NK-92 (cell line): ENCODE data around the gene LRRTM1.

Source experiments
- DNase-seq: peaks from one replicate; lab custom pipeline; 2025; ENCODE audit not compliant: unreplicated experiment; lab: John Stamatoyannopoulos, UW

LRRTM1 gene, protein sequence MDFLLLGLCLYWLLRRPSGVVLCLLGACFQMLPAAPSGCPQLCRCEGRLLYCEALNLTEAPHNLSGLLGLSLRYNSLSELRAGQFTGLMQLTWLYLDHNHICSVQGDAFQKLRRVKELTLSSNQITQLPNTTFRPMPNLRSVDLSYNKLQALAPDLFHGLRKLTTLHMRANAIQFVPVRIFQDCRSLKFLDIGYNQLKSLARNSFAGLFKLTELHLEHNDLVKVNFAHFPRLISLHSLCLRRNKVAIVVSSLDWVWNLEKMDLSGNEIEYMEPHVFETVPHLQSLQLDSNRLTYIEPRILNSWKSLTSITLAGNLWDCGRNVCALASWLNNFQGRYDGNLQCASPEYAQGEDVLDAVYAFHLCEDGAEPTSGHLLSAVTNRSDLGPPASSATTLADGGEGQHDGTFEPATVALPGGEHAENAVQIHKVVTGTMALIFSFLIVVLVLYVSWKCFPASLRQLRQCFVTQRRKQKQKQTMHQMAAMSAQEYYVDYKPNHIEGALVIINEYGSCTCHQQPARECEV

DNA sequence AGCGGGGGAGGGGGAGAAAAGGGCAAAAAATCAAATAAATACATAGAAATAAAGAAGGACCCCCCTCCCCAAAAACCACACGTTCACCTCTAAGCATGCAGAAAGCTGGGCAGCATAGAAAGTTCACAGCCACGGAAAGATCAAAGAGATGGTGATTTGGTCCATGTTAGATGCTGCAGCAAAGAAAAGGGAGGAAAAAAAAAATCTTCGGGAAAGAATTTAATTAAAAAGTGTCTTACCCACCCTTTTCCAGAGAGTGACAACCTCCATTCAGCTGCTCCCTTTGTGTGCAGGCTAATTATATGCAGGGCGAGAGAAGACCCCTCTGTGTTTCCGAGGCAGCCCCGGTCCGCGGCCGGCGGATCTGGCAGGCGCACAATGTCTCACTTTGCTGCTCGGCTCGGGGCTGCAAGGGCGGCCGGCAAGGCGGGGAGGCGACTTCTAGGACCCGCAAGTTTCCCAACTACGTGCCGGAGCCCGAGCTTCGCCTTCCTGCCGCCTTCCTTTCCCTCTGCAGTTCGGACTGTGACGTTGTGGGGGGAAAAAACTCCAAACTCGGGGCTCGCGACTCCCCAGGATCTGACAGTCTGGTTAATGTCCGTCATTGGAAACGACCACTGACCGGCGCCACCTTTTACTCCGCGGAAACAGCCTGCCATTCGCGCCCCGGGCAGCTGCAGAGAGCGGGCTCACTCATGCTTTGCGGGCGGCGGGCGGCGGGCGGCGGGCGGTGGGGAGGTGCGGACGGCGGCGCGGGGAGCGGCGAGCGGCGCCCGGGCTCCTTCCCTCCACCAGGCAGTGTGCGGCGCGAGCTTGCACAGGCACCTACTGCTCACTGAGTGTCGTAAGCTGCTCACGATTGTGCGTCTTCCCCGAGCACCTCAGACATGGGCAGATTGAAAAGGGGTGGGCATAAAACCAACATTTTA, at the start of gene LRRTM1:
TSS of gene LRRTM1 (minus strand) at position 844 of the 929 bp plus-strand sequence. CDS start 933 bp downstream, outside the sequence.
- no peak for DNase-seq

DNA sequence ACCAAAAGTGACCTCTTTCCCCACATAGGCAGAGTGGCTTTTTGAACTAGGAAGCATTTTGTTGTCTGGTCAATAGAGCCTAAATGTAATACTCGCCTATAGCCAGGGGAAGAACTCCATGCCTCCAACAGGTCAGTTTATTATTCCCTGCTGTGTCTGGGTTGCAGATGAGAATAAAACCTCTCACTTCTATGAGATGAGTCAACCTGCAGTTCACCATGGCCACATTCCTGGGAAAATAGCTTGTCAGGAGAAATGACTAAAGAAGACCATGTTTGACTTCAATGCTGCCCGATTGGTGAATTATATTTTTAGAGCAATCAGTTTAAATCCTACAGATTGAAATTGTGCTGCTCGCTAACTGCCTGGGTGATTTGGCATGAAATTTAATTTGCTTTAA, 46.7 kb upstream of the LRRTM1 start:
- DNase-seq = no peak

DNA sequence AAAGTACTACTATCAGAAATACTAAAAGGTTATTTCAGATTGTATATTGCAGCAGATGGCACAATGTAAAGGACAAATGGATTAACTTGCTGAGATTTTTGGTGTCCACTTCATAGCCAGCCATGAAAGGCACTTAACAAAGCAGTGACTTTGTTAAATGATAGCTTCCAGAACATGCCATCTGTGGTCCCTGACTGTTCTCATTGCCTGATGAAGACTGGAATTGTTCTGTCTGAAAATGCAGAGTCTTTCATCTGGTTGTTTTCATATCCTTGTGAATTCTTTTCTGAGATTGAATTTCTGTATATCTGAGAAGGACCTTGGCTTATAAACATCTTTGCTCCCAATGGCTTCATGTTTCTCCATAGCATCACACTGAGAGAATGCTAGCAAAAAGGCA, 44.4 kb upstream of the LRRTM1 start:
- no peak for DNase-seq

DNA sequence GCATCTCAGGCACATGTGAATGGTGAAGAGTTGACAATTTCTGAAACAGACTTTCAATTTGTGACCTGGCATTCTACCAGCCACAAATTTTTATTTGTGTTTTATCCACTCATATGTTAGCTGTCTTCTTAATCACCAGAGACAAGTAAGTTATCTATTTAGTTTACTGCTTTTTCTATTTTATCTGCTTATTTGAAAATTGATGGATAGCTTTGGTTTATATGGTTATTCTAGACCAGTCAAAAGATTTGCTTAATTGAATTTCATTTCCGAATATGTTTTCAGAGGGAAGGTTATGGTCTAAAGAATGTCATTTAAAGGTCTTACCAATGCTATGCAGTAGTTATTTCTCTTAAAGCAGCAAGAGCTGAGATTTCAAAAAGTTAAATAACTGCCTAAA, 43.5 kb upstream of the LRRTM1 start:
- no peak for DNase-seq

DNA sequence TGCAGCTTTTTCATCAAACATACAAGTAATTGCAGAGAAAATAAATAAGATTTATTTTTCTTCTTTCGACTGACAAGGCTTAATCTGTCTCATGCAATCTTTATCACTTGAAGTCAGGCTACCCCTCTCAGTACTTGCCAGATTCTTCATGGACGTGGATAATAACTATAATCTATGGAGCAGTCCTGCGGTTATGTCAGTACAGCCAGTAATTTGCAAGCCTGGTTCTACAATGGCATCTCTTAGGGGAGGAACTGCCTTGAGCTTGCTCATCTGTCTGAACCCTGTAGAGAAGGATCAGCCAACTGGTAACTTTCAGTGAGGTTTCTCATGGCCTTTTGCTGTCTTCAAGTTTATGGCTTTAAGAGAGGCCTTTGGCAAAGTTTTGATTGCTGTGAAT, 35.5 kb upstream of the LRRTM1 start:
- no peak for DNase-seq

DNA sequence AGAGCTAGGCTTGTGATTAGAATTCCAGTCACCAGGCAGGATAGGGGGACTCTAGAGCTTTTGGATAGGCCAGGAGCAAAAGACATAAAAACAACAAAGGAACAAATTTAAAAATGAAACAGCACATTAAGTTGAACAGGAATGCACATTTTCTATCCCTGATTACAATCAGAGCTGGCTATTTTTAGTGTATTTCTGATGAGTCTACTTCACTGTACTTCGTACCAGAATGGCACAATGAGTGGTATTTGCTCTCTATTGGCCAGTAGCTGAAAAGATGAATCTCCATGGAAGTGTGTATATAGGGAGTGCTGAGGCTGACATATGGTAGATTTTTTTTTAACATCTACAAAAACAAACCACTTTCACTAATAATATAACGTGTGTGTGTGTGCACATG, 34.2 kb upstream of the LRRTM1 start:
- DNase-seq = no peak

DNA sequence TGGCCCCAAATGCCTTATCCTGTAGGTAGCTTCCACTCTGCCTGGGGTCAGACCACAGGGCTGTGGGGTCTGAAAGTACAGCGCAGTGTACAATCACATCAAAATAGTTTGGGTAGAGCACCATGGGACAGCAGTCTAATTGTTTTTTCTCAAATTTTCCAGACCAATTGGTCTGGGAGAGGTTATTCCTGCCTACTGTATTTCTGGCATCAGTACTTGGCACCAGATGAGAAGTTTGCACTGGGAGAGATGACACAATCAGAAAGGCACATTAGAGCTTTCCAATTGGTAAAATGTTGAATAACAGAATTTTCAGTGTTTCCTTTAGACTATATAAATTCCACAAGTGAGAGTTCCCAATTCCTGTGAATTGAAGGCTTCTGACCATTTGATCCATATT, 30.9 kb upstream of the LRRTM1 start:
- DNase-seq = no peak

DNA sequence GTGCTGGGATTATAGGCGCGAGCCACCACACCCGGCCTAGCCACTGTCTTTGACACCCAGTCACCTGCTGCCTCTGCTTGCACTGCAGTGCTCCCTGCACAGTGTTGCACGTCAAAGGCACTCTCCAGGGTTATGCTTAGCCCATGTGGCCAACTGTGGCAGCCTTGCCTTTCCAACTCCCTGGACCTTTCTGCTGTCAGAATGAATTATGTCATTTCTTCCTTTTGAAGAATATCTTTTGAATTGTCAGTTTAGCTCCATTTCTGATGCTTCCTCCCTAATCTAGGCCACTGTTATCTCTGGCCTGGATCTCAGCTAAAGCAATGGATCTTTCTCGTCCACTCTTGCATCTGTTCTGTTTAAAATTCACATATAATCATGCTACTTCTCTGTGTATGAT, 29.3 kb upstream of the LRRTM1 start:
- DNase-seq = no peak

DNA sequence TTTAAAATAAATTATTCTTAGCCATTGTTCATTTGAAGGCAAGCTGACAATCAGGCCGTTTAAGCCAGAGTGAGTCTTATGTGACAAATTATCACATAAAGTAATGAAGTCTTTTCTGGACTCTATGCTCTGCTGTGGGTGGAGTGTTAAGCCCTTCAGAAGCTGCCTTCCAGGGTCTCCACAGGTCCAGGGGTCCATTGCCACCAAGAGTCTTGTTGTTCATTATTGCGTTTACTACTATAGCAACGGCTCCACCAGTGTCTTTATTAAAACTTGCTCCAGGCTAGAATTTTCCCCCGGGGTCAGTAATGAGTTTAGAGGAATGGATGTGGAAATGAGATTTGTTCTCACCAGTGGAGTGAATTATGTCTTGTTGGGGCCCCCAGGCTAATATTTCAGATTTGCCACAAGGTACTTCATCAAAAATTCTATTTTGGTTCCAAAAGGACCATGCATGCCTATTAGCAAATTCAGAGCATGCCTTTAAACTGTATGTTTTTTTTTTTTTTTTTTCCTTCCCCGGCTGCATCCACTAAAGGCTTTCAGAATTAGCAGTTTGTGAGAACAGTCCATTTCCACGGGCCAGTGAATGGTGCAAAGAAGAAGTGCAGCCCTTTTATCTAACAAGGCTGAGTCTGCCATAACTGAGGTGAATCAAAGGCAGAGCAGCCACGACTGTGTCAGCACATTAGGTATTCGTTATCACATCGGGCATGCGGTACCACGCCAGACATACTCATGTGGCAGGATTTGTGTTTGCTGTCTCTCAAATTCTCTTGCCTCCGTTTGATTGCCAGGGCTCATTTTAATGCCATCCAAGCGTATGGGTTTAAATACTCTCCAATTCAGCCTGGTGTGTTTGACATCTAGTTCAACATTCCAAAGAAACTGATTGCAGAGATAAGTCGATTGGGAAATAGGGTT, 26.2 kb upstream of the LRRTM1 start:
- DNase-seq = no peak

DNA sequence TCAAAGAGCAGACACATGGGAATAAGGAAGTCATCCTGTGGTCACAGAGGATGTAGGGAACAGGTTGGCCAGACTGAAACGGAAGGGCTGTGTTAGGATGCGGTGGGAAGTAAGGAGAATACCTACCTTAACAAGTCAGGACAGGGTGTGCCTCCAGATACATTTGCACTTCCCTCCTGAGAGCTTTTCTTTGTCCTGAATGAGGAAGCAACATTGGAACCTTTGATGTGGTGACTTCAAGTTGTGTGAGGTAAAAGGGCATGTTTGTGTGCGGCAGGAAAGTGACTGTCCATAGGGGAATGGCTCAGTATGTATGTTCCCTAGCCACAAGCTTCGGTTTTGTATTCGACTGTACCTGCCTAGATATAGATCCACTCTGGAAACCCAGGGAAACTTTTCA, 24.9 kb upstream of the LRRTM1 start:
- DNase-seq = no peak

DNA sequence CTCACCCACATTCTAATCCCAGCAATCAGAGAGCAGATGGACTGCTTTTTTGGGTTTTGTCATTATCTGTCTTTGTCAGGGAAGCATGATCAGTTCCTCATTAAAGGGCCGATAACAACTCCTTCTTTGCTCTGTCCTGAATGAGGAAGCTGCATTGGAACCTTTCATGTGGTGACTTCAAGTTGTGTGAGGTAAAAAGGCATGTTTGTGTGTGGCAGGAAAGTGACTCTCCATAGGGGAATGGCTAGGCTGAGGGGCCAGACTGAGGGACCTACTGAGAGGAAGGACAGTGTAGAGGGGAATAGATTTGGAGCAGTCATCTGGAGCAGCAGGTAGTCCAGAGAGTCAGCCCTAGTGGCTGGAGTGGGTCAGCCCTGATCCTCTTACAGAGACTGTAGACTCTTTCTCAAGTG, 23.6 kb upstream of the LRRTM1 start:
- no peak for DNase-seq

DNA sequence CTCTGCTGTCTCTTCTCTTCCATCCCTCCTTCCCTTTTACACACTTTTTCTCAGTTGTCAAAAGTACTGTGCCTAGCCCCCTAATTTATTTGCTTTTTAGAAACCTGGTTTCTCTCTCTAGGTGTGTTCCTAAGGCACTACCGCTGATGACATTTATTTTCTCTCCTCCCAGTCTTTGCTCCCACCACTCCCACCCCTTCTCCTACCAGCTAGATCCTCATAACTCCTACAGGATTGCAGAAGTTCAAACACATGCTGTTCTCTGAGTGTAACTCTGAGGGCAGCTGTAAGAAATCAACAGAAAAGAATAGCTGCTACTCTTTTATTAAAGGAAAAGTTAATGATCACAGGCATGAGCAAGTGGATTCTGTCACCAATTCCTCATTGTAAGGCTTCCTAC, 22.3 kb upstream of the LRRTM1 start:
- DNase-seq = no peak

DNA sequence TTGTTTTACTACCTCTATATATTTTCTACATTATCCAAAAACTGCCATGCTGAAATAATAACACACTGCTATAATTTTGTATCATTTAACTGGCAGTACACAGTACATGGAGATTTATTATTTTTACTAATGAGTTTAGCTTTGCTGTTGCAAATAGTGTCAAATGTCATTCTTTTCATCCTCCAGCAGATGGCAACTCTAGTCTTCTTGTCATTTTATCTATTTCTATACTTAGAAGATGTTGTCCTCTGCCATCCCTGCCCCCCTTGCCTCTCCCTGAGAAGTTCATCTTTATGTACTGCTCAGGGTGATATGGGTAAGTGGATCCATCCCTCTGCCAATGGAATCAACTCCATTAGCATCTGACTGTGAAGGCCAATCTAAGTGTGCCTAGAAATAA, 21.7 kb upstream of the LRRTM1 start:
- DNase-seq = no peak

DNA sequence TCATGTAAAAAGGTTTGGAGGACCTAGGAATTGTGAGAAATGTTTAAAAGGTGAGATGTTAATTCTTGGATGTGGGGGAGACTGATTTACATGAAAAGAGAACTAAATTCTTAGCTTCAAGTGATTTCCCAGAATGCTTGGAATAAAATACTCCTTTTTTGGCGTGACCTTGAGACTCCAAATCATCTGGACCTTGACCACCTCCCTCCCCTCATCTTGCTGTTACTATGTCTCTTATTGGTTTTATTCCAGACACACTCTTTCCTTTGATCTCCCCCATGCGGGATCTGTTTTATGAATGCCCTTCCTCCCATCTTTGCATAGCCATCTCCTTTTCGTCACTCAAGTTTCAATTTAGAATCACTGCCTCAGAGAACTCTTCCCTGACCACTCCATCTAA, 20.0 kb upstream of the LRRTM1 start:
- DNase-seq = no peak

DNA sequence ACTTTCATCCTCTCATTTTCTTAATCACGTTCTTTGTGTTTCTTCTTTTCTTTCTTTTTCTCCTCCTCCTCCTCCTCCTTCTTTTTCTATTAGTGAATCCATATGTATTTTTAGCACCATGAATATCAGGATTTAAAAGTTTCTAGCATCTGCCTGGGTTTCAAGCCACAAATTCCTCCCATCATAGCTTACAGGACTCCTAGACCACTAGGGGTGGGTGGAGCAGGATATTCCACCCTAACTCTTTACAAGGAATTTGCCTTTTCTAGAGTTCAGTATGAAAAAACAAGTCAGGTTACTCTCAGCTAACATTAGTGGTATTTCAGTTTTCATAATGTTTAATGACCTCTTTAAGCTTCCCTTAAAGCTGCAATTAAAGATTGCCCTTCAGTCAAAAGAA, 19.1 kb upstream of the LRRTM1 start:
- no peak for DNase-seq

DNA sequence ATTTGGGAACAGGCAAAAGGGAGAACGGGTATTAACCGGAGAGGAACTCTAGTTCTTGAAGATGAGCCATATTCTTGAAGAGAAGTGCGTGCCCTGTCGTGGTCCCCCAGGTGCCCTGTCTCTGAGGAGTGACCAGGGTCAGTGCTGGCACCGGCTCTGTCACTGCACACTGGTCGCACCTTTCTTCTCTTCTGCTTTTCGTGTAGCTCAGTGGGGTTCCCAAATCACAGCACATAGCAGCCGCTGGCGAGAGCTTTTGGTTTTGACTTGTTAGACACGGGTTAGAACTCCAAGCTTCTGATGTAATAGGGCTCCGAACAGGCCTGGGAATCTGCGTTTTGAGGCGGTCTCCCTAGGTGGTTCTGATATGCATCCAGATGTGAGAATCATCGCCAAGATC, 18.4 kb upstream of the LRRTM1 start:
- no peak for DNase-seq

DNA sequence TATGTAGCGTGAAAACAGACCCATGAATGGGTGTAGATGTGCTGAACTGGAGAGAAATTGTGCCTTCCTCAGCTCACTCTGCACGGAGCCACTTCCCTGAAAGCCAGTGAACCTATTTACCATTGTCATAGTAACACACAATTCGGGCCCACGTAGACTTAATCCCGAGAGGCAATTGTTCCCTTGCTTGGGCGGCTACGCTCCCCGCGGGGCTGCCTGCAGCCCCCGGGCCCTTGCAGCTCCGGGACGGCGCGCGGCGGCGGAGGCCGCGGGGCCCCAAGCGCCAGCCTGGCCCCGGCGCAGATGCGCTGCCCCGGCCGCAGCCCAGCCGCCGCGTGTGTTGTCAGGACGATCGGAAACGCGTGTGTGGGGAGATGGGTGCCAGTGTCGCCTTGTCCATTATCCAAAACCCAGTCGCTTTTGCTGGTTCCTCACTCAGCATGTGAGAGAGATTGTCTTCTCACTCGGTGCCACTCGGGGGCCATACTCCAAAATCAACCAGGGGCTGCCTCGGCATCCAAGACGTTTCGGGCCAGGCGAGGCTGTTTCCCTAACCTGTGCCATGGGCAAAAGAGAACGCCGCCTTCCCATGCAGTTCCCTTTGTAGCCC, 17.9 kb upstream of the LRRTM1 start:
- no peak for DNase-seq

DNA sequence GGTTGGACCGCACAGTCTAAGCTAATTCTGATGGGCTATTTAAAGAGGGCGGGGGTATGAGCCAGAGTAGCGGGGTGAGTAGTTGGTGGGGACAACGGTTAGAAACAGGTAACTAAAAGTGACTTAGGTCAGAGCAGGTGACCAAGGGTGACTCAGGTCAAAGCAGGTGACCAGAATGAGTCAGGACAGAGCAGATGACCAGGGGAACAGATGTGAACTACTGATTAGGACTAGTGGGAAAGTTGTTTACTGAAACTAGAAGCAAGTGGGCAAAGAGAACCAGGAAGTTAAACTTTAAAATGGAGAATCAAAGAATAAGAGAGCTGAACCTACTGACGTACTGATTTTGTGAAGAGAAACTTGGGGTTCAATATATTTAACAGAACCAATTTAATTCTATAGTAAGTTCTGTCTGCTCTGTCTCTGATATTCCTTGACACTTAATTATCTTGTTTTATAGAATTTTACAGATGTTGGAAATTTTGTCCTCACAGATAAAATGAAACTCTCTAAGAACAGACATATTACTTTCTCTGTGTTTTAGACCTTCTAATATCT, 7.8 kb upstream of the LRRTM1 start:
- no peak for DNase-seq

DNA sequence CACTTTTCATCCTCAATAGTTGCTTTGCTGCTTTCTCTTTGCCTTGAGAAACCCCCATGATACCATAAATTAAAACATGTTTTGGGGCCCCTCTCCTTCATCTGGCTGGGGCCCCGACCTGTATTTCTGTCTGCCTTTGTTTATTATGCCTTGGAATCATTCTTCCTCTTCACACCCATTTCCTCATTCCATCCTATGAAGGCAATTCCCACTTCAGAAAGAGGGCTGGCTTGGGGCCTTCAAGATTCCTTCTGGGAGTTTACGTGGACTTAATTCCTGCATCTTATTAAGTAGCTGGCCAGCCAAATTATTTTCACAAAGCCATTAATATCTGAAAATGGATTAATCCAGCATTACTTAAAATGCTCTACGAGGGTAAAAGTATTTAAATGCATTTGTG, 6.8 kb upstream of the LRRTM1 start:
- DNase-seq = no peak
